Activated effector memory CD4-positive, alpha-beta T cell treated with Interleukin-2 at 50 U/mL for 16 hours (primary cell): ENCODE measurements around the gene DEPDC7.
A peak's percentile ranks its signal among the peaks of the same experiment; 100 is the strongest.
"Not testable (repeated sequence)": the region's sequence is repeated elsewhere in the genome, so short reads cannot be mapped to it uniquely, and the experiment has no call there.

ENCODE experiments used
- DNase-seq: peaks from one replicate; pipeline ENCODE4 v3.0.0-alpha.2; 2020

Gene DEPDC7

DNA sequence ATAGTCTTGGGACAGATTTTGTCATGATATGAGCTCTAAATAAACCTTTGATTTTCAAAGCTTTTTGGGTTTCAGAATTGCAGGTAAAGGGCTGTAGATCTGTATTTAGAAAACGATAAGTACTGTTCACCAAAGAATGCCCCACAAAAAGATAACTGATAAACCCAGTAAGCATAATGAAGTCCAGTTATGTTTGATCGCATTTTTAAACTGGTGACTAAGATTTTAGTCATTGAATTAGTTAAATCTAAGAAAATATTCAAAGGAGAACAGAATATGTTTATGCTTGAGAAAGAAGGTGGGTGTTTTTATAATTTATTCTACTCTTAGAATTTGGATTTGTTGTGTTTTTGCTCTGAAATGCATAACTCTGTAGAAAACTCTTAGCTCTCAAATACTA, 11.6 kb downstream of the DEPDC7 start:
- no peak for DNase-seq

DNA sequence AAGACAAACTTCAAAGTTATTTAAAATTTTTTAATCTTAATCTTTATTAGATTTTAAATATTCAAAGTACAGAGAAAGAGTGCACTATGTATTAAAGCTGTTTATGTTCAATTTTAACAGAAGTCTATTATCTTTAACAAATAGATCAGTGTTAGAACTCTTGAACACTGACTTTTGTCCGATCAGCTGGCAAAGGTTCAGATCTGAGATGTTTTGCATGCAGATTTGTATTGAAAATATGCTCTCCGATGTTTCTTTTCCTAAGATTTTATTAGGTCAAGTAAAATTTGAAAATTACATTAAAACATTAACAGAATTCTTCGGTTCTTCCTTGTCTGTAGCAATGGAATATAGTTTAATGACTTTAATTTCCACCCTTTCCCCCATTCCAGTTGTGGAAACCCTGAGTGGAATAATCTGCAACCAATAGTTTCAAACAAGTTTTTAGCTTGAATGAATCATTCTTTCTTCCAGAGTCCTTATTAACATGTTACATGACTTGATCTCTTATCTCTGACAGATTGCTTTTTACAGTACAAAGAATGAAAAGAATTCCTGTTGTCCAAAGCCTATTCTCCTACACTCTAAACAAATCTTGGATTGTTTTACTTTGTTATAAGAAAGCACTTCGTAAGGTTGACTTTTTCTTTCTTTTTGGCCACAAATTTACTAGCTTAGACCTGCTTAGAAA, 12.3 kb downstream of the DEPDC7 start:
- no peak for DNase-seq

DNA sequence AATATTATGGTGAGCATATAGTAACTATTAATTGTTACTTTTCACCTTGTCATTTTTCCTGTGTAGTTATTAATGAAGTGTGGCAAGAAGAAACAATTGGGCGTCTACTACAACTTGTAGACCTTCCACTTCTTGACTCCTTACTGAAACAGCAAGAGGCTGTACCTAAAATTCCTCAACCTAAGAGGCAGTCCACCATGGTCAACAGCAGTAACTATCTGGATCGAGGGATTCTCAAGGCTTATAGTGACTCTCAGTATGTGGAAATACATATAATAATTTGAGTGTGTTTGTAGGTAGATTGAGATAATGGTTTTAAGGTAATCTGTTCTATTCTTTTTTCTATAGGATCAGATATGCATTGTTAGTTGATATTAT, 12.8 kb downstream of the DEPDC7 start:
- DNase-seq, result no peak

DNA sequence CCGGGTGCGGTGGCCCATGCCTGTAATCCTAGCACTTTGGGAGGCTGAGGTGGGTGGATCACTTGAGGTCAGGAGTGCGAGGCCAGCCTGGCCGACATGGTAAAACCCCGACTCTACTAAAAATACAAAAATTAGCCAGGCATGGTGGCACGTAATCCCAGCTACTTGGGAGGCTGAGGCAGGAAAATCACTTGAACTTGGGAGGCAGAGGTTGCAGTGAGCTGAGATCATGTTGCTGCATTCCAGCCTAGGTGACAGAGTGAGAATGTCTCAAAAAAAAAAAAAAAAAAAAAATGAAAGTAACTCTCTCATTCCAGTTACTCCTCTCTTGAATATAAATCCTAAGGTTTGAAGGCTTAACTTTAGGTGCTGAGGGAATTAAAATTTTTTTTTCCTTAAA, 13.5 kb downstream of the DEPDC7 start:
- not testable (repeated sequence) for DNase-seq

DNA sequence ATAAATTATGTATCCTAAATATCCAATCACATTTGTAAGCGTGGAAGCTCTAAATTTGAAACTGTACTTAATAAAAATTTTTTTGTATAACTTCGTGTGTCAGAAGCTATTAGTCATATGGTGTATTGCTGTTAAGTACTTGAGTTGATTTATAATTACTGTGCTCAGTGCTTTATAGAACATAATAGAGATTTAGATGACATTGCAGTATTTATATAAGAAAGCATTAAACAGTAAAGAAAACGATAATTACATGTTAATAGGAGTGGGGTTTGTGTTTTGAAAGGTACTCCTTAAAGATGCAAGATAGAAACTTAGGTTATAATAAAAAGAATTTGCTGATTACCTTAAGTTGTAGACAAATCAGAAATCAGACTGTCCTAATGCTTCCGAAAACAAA, 17.8 kb downstream of the DEPDC7 start:
- DNase-seq, result no peak

DNA sequence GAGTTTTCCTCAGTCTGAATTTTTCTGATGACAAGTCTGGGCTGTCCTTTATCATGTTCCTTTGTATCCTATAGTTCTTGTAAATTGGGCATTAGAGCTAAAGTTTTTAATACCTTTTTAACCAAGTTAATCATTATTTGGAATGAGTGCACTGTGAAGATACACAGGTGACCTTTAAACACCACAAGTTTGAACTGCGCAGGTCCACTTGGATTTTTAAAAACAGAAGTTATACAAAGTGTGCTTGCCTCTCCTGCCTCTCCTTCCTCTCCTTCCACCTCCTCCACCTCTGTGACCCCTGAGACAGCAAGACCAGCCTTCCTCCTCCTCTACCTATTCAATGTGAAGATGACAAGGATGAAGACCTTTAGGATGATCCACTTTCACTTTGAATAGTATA, 19.3 kb downstream of the DEPDC7 start:
- DNase-seq, result no peak

DNA sequence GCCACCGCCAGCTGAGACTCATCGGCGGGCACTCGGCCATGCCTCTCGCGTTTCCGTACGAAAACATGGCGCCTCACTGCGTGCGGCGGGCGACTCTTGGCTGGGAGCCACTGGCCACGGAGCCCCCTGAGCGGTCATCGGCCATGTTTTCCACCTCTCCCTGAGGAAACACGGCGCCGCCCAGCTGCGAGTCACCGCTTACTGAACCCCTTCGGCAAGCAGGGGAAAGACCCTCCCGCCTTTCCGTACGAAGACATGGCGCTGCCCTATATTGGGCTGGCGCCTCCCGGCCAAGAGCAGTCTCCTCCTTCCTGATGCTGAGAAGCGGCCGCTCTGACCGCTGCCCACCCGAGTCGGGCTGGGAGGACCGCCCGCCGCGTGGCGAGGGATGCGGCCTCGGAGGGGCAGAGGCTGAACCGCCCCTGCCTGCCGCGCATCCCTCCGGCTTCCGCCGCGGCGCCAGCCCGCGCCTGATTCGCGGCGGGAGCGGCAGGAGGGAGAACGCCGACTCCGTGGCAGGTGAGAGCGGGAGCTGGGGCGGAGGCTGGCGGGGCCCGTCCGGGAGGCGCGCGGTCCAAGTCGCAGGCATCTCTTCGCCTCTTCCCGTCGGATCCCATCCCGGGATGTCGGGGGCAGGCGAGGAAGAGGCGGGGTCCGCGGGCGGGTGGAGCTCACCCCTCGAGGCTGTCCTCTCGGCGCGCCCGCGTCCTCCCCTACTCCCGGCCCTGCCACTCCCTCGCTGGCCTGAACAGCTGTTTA, 23.8 kb downstream of the DEPDC7 start, which contains the start of gene TCP11L1:
Gene TCP11L1, plus strand, starts transcription at position 299 of the 759 bp plus-strand sequence. CDS start 4,202 bp downstream, outside the sequence.
- peak; percentile 74 for DNase-seq

DNA sequence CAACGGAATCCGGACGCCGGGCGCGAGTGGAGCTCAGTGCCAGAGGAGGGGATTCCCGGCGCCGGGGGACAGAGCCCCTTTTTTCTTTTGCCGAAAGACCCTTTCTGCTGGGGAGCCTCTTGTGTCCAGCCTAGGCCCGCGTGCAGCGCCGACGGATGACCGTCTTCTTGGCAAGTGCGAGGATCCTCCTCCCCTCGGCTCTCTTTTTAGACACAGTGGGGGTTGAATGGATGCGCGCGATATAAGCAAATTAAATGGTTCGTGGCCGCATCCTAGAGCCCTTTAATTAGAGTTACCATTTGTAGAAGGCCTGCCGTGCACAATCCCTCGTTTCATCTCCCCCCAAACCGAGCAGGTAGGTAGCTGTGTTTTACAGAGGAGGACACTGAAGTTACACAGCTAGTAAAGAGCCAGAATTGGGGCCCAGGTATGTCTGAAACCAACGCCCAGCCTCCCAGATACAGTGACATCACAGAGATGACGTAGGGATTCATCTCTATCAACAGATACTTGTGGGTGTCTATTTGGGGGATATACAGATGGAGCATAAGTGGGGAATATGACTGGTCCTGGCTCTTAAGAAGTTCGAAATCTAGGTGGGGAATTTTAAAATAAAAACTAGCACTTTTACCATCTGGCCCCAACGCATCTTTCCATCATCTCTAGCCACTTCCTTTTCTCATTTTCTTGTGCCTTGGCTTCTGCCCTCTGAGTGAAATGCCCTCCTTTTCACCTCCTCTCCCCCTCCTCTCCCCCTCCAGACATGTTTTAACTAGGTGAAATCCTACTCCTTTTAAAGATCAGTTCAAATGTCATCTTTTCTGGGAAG, 24.6 kb downstream of the DEPDC7 start:
- DNase-seq, result no peak

DNA sequence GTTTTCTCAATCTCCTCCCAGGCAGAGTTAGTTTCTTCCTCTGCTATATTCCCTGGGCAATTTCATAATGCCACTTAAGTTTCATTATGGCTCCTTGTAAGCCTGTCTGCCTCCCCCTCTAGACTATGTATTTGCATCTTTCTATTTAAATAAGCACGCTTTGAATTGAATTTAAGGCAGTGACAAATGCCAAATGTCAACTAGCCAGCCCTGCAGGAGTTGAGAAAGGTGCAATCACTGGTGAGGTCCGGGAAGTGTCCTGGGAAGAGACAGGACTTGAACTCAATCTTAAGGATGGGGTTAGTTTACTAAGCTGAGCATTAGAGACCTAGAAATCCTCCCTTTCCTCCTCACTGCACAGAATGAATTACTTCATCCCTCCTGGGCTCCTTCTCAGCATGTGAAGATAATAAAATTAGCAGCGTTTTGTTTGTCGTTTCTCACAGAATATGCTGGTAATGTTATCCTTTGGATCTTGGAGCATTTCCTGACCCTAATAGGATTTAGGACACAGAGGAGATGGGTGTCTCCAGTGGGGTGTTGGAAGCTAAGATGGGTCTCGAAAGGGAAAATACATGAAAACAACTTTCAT, 25.3 kb downstream of the DEPDC7 start:
- DNase-seq, result no peak

DNA sequence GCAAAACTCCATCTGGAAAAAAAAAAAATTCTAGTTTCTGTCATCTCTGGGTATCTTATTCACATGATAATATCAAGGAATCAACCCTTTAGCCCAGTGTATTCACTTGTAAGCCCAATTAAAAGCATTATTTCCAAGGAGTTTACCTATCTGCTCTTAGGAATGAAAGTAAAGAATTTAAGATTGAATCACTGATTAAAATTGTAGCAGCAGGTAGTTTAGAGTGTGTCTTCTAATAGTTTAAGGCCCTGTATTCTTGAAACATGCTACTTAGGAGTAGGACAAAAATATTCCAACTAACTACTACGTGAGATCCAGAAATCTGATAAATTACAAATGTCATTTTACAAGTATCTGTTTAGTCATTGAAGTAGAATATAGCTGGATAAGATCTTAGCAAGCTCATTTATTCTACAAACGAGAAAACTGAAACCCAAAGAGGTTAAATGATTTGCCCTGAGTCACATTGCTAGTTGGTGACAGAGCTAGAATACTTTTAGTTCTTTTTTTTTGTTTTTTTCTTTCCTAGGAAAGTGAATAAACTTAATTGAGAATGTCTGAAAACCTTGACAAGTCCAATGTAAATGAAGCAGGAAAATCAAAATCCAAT, 27.6 kb downstream of the DEPDC7 start:
- no peak for DNase-seq

DNA sequence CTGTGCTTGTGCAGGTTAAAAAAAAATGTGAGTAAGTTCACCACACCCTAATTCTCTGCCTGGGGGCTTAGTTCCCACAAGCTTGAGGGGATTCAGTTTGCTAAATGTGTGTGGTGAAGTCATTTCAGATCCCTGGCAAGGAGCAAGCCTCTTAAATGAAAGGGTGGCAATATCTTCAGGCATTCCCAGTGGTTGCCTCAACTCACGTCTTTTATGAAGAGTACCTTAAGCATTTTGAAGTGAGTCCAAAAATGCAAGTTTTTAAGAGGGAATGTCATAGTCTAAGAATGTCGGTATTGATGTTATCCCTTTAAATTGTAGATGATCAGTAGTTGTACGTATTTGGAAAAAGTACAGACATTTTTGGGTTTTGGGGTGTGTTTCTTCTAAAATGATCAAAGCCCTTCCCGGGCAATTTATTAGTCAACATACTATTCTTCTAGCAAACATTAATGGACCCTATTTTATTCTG, 28.6 kb downstream of the DEPDC7 start:
- DNase-seq, result no peak

DNA sequence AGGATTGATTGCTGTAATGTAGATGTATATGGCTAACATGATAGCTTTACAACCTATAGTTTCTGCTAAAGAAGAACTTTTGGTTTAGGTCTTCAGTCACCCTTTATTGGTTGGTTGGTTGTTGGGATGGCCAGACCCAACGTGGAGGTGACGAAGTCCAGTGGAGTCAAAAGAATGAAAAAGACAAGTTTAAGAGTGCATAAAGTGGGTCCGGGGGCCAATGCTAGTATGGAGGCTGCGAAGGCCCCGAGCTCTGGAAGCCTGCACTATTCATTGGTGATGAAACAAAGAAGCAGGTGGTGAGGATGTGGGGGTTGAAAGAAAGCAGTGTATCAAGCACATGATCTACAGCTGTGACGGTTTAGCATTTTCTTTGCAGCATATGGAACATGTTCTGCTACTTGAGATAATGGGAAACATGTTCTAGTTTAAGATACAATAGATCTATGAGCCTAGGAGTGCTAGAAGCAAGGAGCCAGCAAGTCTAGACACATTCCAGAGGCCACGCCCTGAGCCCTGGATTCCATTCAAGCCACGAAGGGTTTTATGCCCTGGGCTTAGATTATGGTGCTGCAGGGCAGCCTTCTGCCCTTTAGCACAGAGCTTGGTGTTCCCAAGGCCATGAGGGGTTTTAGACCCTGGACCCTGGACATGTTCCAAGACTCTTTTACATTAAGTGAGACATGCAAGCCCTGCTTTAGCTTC, 30.0 kb downstream of the DEPDC7 start:
- no peak for DNase-seq

DNA sequence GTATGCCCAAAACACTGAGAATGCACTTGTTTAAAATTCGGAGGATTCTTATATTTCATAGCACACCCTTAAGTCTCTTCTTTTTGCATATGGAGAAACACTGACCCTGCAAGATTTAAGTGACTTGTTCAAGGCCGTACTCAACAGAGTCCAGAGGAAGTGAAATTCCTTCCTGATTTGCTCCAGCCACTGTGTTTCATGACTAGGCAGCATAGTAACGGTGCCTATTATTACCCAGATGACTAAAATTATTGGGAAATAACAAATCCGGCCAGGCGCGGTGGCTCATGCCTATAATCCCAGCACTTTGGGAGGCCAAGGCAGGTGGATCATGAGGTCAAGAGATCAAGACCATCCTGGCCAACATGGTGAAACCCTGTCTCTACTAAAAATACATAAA, 33.0 kb downstream of the DEPDC7 start:
- not testable (repeated sequence) for DNase-seq

DNA sequence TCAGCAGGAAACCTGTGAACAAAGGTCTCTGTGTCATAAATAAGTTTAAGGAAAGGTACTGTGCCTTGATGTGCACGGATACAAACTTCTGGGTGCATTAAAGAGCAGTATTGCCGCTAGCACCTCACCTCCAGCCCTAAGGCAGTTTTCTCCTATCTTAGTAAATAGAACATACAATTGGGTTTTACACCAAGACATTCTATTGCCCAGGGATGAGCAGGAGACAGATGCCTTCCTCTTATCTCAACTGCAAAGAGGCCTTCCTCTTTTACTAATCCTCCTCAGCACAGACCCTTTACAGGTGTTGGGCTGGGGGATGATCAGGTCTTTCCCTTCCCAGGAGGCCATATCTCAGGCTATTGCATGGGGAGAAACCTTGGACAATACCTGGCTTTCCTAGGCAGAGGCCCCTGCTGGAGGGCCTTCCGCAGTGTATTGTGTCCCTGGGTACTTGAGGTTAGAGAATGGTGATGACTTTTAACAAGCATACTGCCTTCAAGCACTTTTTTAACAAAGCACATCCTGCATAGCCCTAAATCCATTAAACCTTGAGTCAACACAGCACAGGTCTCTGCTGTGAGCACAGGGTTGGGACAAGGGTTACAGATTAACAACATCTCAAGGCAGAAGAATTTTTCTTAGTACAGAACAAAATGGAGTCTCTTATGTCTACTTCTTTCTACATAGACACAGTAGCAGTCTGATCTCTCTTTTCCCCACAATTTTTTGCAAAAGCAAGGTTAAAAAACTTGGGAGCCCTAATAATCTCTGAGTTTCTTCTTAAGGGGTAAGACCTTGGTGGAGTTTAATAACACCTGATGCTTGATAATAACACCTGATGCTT, 34.1 kb downstream of the DEPDC7 start:
- DNase-seq, result not testable (repeated sequence)

DNA sequence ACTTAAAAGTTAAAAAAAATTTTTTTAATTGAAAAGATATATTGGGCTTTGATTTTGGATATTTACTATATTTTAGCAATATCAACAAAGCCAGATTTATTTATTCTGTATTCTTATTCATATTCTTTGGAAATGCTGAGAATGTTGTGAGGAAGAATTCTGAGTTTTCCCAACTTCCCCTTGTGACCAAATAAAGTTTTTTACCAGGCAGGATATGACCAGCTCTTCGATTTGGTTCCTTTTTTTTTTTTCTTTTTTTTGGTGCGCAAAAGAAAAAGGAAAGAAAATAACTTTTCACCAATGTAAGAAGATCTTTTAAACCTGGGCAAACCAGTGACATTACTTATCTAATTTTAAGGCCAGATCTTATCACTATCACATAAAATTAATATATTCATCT, 36.6 kb downstream of the DEPDC7 start:
- DNase-seq, result no peak

DNA sequence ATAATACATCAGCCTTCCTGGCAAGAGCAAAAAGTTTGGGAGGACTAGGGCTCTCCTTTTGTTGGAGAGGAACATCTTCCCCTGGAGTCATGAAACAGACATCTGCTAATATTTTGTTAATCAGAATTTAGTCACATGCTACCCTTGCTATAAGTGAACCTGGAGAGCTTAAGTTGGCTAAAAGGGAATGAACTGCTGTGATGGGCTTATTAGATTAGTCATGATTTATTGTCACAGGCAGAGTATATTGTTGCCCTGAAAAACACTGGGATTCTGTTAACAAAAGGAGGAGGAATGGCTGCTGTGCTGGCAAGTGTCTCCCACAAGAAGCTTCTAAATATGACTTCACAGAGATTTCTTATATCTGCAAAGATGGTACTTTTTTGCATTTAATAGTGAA, 39.7 kb downstream of the DEPDC7 start:
- DNase-seq, result no peak

DNA sequence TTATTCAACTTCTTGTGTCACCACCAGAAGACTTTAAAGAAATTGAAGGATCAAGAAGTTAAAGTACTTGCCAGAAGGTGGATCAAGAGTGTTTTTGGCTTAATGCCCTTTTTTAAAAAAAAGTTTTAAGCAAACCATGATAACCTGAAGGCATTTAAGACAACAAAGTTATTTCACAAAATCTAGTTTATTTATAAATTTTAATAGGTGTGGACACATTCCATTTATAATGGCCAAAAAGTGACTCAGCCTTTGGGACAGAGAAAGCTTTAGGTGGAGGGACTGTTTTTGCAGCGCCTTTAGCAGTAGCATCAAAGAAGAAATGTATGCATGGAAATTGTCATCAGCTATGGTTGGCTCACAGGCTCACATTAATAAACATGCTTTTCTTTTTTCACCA, 41.6 kb downstream of the DEPDC7 start:
- DNase-seq, result no peak

DNA sequence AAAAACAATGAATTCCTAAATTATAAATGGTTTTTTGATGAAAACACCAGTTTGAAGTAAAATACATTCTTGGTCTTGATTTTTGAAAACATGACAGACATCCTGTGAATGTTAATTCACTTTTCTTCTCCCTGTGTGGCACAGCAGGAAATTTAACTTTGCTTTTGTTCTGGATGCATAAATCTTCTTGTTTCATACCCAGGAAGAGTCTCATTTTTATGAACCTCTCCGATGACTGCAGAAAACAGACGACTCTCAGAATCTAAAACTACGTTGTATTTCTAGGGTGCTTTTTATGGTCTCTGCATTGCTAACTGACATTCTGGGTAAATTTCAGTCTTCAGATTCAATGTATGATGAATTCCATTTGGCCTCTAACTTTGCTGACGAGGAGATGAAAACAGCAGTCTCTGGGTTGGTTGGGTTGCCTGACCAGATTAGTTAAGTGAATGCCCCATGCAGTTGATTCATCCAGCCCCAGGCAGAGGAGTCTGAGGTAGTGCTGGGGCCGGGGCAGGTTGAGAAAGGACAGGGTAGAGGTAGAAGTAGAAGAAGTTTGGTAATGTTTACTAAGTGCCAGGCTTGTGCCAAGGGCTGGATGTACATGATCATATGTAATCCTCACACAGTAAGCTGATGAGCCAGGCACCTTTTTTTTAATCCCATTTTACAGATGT, 43.8 kb downstream of the DEPDC7 start:
- DNase-seq, result no peak

DNA sequence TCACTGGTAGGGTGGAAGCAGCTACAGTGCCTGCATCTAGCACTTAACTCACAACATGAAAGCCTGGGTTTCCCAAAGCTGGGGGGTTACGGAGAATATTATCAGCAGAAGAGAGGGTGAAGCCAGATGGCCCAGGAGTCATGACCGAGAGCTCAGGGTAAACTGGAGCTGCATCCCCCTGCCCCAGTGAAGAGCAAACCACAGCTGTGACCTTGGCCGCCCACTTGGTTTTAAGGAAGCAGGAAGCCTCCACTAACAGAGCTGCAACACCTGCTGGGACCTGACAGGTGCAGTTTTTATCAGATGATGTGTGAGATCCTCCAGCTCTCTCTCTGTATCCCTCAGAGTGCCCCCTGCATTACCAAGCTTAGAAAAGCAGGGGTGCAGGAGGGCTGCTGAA, 44.6 kb downstream of the DEPDC7 start:
- no peak for DNase-seq

DNA sequence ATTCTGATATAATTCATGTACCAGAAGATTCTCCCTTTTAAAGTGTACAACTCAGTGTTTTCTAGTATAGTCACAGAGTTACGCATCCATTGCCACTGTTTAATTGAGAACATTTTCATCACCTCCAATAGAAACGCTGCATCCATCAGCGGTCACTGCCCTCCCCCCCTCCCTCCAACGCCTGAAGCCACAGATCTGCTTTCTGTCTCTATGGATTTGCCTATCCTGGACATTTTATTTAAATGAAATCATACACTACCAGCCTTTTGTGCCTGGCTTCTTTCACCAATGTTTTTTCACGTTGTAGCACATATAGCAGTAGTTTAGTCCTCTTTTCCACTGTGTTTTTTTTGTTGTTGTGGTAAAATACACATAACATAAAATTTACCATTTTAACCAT, 46.5 kb downstream of the DEPDC7 start:
- no peak for DNase-seq
